PC-3 (cell line): Measurements from ENCODE around the gene GPR15.

Source experiments
- EZH2phosphoT487 ChIP-seq: fragments of 300-600 bp; sonication (generic); IDR thresholded peaks from 2 replicates; pipeline ENCODE4 v1.6.1; 2018; ENCODE audit warnings: mild to moderate bottlenecking, antibody characterized with exemption, low read length, borderline replicate concordance
- TF ChIP-seq, protein P1 (sequence below): fragments of 300-600 bp; sonication (generic); conservative IDR thresholded peaks from 2 replicates; pipeline ENCODE4 v1.5.1; 2017; ENCODE audit warnings: antibody characterized with exemption, low read depth, mild to moderate bottlenecking, low read length

DNA sequence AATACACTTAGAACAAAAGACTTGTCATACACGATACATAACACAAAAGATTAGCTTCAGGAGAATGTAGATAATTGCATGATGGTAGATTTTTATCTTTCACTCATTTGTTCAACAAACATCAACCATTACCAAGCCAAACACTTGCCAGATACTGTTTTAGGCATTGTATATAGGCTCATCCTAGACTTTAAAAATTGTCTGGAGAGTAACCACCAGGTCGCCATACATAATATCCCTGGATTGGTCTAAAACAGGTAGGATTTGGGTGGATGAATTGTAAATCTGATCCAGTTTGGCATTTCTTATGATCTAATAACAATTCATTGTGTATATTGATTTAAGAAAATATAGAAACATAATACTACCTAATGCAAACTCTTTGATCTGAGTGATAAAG is 22.8 kb downstream of the GPR15 start:
- TF ChIP-seq, protein P1, sequence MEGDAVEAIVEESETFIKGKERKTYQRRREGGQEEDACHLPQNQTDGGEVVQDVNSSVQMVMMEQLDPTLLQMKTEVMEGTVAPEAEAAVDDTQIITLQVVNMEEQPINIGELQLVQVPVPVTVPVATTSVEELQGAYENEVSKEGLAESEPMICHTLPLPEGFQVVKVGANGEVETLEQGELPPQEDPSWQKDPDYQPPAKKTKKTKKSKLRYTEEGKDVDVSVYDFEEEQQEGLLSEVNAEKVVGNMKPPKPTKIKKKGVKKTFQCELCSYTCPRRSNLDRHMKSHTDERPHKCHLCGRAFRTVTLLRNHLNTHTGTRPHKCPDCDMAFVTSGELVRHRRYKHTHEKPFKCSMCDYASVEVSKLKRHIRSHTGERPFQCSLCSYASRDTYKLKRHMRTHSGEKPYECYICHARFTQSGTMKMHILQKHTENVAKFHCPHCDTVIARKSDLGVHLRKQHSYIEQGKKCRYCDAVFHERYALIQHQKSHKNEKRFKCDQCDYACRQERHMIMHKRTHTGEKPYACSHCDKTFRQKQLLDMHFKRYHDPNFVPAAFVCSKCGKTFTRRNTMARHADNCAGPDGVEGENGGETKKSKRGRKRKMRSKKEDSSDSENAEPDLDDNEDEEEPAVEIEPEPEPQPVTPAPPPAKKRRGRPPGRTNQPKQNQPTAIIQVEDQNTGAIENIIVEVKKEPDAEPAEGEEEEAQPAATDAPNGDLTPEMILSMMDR, result no peak
- no peak for TF ChIP-seq EZH2phosphoT487
